ENCODE results near the gene COX10.
"Not testable (repeated sequence)": the region's sequence is repeated elsewhere in the genome, so short reads cannot be mapped to it uniquely, and the experiment has no call there.

COX10 gene

GRCh38 chr17:14209215-14209614 is 139.9 kb downstream of the COX10 start:
- no peak for DNase-seq

DNA sequence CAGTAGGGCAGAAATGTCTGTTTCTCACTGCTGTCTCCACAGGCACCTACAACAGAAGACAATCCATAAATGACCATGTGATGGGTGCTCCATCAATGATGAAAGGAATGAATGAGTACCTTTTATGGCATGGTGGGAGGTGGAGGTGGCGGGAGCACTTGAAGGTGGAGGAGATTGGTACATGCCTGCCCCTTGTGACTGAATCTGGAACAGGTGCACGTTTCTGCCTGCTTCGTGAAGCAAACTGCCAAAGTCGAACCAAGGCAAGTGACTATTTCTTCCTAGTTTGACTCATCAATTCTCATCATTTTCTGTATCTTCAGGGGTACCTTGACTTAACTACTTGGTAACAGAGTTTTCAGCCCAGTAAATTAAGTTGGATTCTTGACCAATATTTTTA is 141.9 kb downstream of the COX10 start:
- no peak for DNase-seq

GRCh38 chr17:14211801-14212200 is 142.5 kb downstream of the COX10 start:
- DNase-seq = peak in 1 of 2 donors; percentile 35

GRCh38 chr17:14212401-14212800 is 143.1 kb downstream of the COX10 start:
- no peak for DNase-seq

DNA sequence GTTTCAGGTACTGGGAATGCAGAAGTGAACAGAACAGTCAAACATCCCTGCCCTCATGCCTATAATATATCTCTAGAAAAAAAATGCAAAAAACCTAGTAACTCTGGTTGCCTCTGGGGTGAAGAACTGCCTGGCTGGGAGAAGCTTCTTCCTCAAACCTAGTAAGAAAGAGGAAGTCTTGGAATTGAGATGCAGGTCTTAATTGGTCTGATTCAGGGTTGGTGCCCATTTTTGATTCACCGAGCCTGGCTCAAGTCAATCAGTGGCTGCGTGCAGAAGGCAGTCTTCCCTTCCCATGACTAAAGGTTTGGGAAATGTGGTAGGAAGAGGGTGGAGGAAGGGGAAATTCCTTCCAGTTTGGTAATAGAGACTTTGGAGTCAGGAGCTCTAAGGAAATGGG is 145.0 kb downstream of the COX10 start:
- DNase-seq = no peak

DNA sequence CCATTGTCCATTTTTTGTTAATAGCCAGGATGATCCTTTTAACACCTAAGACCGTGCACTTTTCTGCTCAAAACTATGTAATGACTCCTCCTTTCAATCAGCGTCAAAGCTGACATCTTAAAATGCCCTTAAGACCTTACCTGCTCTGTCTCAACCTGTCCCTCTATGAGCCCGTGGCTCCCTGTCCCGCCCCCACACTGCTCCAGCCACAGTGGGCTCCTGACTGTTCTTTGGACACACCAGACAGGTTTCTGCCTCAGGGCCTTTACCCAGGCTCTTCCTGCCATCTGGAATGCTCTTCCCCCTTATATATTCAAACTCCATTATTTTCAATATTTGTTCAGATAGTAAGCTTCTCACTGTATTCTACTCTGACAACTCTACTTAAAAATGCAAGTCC is 153.3 kb downstream of the COX10 start:
- no peak for DNase-seq

DNA sequence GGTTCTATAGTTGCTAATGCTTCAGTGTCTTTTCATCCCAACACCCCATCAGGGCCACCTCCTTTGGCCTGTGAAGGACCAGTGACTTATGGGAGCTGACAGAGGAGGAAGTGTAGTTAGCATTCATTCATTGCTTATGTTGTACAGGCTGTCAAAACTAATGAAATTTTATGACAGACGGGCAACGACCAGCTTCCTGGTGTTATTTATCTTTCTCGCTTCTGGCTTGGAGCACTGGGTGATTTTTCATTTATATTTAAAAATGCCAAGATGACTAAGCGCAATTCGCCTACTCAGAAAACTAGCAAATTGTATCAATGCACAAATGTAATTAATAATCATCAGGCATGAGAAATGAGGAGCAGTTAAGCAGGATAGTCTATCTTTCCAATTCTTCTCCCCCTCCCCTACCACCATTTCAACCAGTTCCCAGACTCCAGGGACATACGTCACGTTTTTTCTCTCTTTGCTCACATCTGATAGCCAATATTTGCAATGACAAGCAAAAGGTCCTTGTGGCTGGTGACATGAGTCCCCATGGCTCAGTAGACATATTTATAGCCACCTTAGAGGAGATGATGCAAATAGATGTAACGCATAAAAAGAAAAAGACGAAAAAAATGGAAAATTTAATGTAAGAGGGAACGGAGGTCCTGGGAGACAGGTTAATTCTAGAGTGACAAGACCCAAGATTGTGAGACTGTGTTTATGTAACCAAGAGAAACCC is 156.1 kb downstream of the COX10 start:
- DNase-seq = no peak

DNA sequence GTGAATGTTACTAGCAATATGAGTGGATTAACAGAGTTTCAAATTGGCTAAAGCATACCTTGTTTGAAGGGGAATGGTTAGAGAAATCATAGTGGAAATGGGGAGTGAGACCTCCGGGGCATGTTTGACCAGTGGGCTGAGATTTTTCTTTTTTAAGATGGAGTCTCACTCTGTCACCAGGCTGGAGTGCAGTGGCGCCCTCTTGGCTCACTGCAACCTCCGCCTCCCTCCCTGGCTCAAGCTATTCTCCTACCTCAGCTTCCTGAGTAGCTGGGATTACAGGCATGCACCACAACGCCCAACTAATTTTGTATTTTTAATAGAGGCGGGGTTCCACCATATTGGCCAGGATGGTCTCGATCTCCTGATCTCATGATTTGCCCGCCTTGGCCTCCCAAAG is 157.7 kb downstream of the COX10 start:
- no peak for DNase-seq

- DNase-seq = no peak
Observed at GRCh38 chr17:14228903-14229302, 159.6 kb downstream of the COX10 start.

GRCh38 chr17:14231187-14231586 is 161.9 kb downstream of the COX10 start:
- not testable (repeated sequence) for DNase-seq

DNA sequence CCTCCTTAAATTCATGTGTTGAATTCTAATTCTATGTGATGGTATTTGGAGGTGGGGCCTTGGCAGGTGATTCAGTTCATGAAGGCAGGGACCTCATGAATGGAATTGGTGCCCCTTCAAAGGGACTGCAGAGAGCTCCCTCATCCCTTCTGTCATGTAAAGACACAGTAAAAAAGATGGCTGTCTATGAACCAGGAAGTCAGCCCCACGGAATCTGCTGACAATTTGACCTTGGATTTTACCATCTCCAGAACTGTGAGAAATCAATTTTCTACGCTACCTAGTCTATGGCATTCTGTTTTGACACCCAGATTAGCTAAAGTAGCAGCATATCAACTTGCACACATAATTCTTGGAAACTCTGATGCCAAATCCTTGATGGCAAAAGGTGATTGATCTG is 165.7 kb downstream of the COX10 start:
- not testable (repeated sequence) for DNase-seq

GRCh38 chr17:14236032-14236431 is 166.7 kb downstream of the COX10 start:
- not testable (repeated sequence) for DNase-seq

DNA sequence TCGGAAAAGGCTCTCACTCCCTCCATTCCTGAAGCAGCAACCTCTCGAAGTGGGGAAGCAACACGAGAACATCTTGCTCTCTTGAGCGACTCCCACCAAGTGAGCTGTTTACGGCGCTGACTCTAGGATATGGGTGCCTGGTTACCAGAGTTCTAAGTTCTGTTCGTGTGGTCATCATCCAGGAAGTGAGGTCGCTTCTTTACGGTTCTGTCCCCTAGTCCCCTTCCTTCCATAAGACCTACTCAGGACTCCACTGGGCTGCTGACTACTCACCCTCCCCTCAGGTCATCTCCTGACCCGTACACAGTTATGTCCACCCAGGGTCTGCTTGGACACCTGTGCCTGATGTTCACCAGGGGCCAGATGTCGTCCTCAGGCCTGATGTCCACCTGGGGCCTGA is 167.5 kb downstream of the COX10 start, which contains the start of gene CDRT15:
CDRT15 (minus strand) TSS at position 101 of the 400 bp plus-strand sequence; CDS start at position 72, 29 bp downstream.
- DNase-seq = not testable (repeated sequence)

DNA sequence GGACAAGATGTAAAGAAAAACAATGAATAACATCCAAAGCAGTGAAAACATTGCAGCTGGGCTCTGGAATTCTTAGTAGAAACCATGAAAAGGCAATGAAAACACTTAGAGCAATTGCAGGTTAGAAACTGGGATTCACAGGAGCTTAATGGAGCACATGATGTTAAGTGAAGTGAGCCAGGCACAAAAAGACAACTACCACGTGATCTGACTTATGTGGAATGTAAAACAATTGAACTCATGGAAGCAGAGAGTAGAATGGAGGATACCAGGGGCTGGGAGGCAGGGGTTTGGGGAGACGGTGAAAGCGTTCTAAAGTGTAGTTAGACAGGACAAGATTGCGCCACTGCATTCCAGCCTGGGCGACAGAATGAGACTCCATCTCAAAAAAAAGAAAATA is 170.0 kb downstream of the COX10 start:
- not testable (repeated sequence) for DNase-seq

GRCh38 chr17:14245002-14245401 is 175.7 kb downstream of the COX10 start:
- no peak for DNase-seq

GRCh38 chr17:14245629-14246028 is 176.3 kb downstream of the COX10 start:
- no peak for DNase-seq
